ENCODE results near the gene PPP1R3G.

- TF ChIP-seq EP300 (IDR thresholded peaks at IDR 0.05) (no peak), CTCF (IDR thresholded peaks at IDR 0.05) (no peak), POLR2A (IDR thresholded peaks at IDR 0.05) (no peak)
These were observed 25.1 kb downstream of the PPP1R3G start for GRCh38 chr6:5110246-5110645.

All from ovary (tissue), 3 donors.